ENCODE data around the gene SNX25. TPM values are rescaled to one million over a fixed set of nuclear protein-coding genes. Genes with fewer than 3 reads are reported as not detected.

The SNX25 gene
- 13.3 and 13.9 TPM in 2 replicates for total RNA-seq
- long read RNA-seq, partial matches to known transcripts = 3 of 8 reads
- long read RNA-seq, other reads (novel, unspliced or antisense) = 3 of 8 reads

- no peaks in the 10 kb centered on the region for H3K9me3 Mint-ChIP-seq (ENCODE audit: low read depth)
- H3K4me1 Mint-ChIP-seq (ENCODE audit: low read depth) = peaks cover 16% of the 10 kb centered on the region
- H3K27me3 Mint-ChIP-seq = no peaks in the 10 kb centered on the region
- H3K27ac Mint-ChIP-seq = peak within 1 kb of the TSS; percentile 94
- peak; percentile 88 for DNase-seq (ENCODE audit: low spot score, unreplicated experiment)
- H3K4me3 Mint-ChIP-seq (ENCODE audit: low read depth) = peak within 1 kb of the TSS; percentile 92
- TF ChIP-seq CTCF (IDR thresholded peaks at IDR 0.05; ENCODE audit: unreplicated experiment) = peak; percentile 42
- no peaks in the 10 kb centered on the region for H3K36me3 Mint-ChIP-seq (ENCODE audit: insufficient read depth)
Observed at GRCh38 chr4:185209031-185209851, at the start of gene SNX25. SNX25 (plus strand) TSS chr4:185209598; CDS start chr4:185209827, 229 bp downstream.

- peaks cover 21% of the 10 kb centered on the region for H3K36me3 Mint-ChIP-seq (ENCODE audit: insufficient read depth)
- H3K9me3 Mint-ChIP-seq (ENCODE audit: low read depth) = no peaks in the 10 kb centered on the region
- no peaks in the 10 kb centered on the region for H3K27me3 Mint-ChIP-seq
- H3K27ac Mint-ChIP-seq = no peak overlapping the region
- no peak for DNase-seq (ENCODE audit: low spot score, unreplicated experiment)
- no peak for TF ChIP-seq CTCF (IDR thresholded peaks at IDR 0.05; ENCODE audit: unreplicated experiment)
- no peak overlapping the region for H3K4me3 Mint-ChIP-seq (ENCODE audit: low read depth)
- H3K4me1 Mint-ChIP-seq (ENCODE audit: low read depth) = no peaks in the 10 kb centered on the region
Observed at GRCh38 chr4:185165605-185166063, 43.8 kb upstream of the SNX25 start.

DNA sequence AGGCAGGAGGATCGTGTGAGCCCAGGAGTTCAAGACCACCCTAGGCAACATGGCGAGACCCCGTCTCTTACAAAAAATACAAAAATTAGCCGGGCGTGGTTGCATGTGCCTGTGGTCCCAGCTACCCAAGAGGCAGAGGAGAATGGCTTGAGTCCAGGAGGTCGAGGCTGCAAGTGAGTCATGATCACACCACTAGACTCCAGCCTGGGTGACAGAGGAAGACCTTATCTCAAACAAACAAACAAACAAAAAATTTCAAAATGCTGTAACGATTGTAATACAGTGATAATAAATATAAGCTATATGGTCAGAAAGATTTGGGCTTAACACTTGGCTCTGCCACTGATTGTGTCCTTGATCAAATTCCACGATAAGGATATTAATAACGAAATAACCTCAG, 42.2 kb upstream of the SNX25 start:
- no peak overlapping the region for H3K4me3 Mint-ChIP-seq (ENCODE audit: low read depth)
- no peak for DNase-seq (ENCODE audit: low spot score, unreplicated experiment)
- H3K4me1 Mint-ChIP-seq (ENCODE audit: low read depth) = no peaks in the 10 kb centered on the region
- no peak overlapping the region for H3K27ac Mint-ChIP-seq
- peaks cover 21% of the 10 kb centered on the region for H3K36me3 Mint-ChIP-seq (ENCODE audit: insufficient read depth)
- no peak for TF ChIP-seq CTCF (IDR thresholded peaks at IDR 0.05; ENCODE audit: unreplicated experiment)
- no peaks in the 10 kb centered on the region for H3K9me3 Mint-ChIP-seq (ENCODE audit: low read depth)
- H3K27me3 Mint-ChIP-seq = no peaks in the 10 kb centered on the region

- no peaks in the 10 kb centered on the region for H3K27me3 Mint-ChIP-seq
- no peaks in the 10 kb centered on the region for H3K4me1 Mint-ChIP-seq (ENCODE audit: low read depth)
- TF ChIP-seq CTCF (IDR thresholded peaks at IDR 0.05; ENCODE audit: unreplicated experiment) = no peak
- DNase-seq (ENCODE audit: low spot score, unreplicated experiment) = no peak
- no peaks in the 10 kb centered on the region for H3K9me3 Mint-ChIP-seq (ENCODE audit: low read depth)
- H3K4me3 Mint-ChIP-seq (ENCODE audit: low read depth) = no peak overlapping the region
- H3K27ac Mint-ChIP-seq = no peak overlapping the region
- peaks cover 19% of the 10 kb centered on the region for H3K36me3 Mint-ChIP-seq (ENCODE audit: insufficient read depth)
Observed at GRCh38 chr4:185171373-185172071, 37.9 kb upstream of the SNX25 start.

DNA sequence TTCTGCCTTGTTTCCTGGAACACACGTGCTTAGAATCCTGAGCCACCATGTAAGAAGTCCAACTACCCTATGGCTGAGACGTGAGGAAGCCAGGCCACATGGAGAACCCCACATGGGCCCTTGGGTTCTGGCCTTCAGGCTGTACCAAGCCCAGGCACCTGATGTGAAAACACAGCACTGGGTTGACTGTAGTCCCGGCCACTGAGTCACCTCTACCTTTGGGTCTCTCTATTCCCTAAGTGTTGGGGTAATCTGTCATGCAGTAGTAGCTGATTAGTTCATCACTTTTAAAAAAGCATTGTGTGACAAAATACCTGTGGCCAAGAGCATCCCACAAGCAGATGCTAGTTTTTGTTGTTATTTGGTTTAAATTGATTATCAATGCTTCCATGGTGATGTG, 29.9 kb upstream of the SNX25 start:
- TF ChIP-seq CTCF (IDR thresholded peaks at IDR 0.05; ENCODE audit: unreplicated experiment) = no peak
- peaks cover 1% of the 10 kb centered on the region for H3K36me3 Mint-ChIP-seq (ENCODE audit: insufficient read depth)
- DNase-seq (ENCODE audit: low spot score, unreplicated experiment) = no peak
- no peak overlapping the region for H3K27ac Mint-ChIP-seq
- H3K4me3 Mint-ChIP-seq (ENCODE audit: low read depth) = no peak overlapping the region
- H3K27me3 Mint-ChIP-seq = no peaks in the 10 kb centered on the region
- H3K9me3 Mint-ChIP-seq (ENCODE audit: low read depth) = no peaks in the 10 kb centered on the region
- H3K4me1 Mint-ChIP-seq (ENCODE audit: low read depth) = no peaks in the 10 kb centered on the region

All from progenitor cell of endocrine pancreas (in vitro differentiated cells).